PC-9 (cell line): ENCODE data around the gene C6orf163. TPM values are rescaled to one million over a fixed set of nuclear protein-coding genes. Genes with fewer than 3 reads are reported as not detected.

ENCODE experiments used
- BruUV-seq: library from RNA; stranded (reverse); fragments of 400-500 nt; replicated peaks from 2 replicates; lab custom pipeline; 2021; lab: Mats Ljungman, UMichigan
- CTCF ChIA-PET: fragments of 300-600 bp; sonication (Branson Sonifier 250); formaldehyde crosslinking; loops from one replicate; lab custom pipeline; 2022; ENCODE audit warnings: antibody characterized with exemption; lab: Charles Lee
- POLR2A ChIA-PET: fragments of 300-600 bp; sonication (Branson Sonifier 250); formaldehyde crosslinking; loops from one replicate; lab custom pipeline; 2022; ENCODE audit warnings: antibody characterized with exemption; ENCODE audit not compliant: unreplicated experiment; lab: Charles Lee
- DNase-seq, 2 experiments: peaks; one replicate each; pipeline versions ENCODE4 v3.0.0 to v3.0.0-alpha.2; 2015 to 2022; ENCODE audit warnings: mixed read lengths in 1 of 2
- H2AFZ ChIP-seq: fragments of 200-600 bp; sonication (generic); 2 replicates; pipeline ENCODE4 v1.8.1; 2017; ENCODE audit warnings: antibody characterized with exemption
- H3F3A ChIP-seq: fragments of 200-600 bp; sonication (generic); 2 replicates; pipeline ENCODE4 v1.8.1; 2017; ENCODE audit warnings: antibody characterized with exemption, mild to moderate bottlenecking, low read depth; ENCODE audit not compliant: insufficient read depth
- H3K27ac ChIP-seq: fragments of 200-600 bp; sonication (generic); 2 replicates; pipeline ENCODE4 v1.6.1; 2016; ENCODE audit warnings: mixed run types
- H3K27me3 ChIP-seq: fragments of 200-600 bp; sonication (generic); 2 replicates; pipeline ENCODE4 v1.6.1; 2016; ENCODE audit warnings: low read depth, mixed run types; ENCODE audit not compliant: insufficient read depth
- H3K36me3 ChIP-seq: fragments of 200-600 bp; sonication (generic); 2 replicates; pipeline ENCODE4 v1.6.1; 2016; ENCODE audit warnings: low read depth, mixed run types
- H3K4me1 ChIP-seq: fragments of 200-600 bp; sonication (generic); replicated peaks from 2 replicates; pipeline ENCODE4 v1.6.1; 2016; ENCODE audit warnings: mixed run types; ENCODE audit not compliant: insufficient read depth
- H3K4me2 ChIP-seq: fragments of 200-600 bp; sonication (generic); 2 replicates; pipeline ENCODE4 v1.6.1; 2017; ENCODE audit warnings: mixed run types
- H3K4me3 ChIP-seq: fragments of 200-600 bp; sonication (generic); 2 replicates; pipeline ENCODE4 v1.6.1; 2016; ENCODE audit warnings: mixed run types
- H3K79me2 ChIP-seq: fragments of 200-600 bp; sonication (generic); 2 replicates; pipeline ENCODE4 v1.6.1; 2017; ENCODE audit warnings: low read depth, mixed run types
- H3K9me2 ChIP-seq: fragments of 200-600 bp; sonication (generic); 2 replicates; pipeline ENCODE4 v1.8.1; 2017; ENCODE audit warnings: mild to moderate bottlenecking; ENCODE audit not compliant: insufficient read depth
- H3K9me3 ChIP-seq: fragments of 200-600 bp; sonication (generic); 2 replicates; pipeline ENCODE4 v1.8.1; 2016; ENCODE audit warnings: low read depth; ENCODE audit not compliant: insufficient read depth
- H4K20me1 ChIP-seq: fragments of 200-600 bp; sonication (generic); 2 replicates; pipeline ENCODE4 v1.8.1; 2017; ENCODE audit not compliant: insufficient read depth
- CTCF ChIP-seq: fragments of 200-600 bp; sonication (generic); conservative IDR thresholded peaks from 2 replicates; pipeline ENCODE4 v1.6.1; 2017; ENCODE audit warnings: mixed run types, antibody characterized with exemption, mild to moderate bottlenecking, moderate library complexity
- EZH2 ChIP-seq: fragments of 200-600 bp; sonication (generic); IDR thresholded peaks from 2 replicates; pipeline ENCODE4 v1.8.0; 2017; ENCODE audit warnings: antibody characterized with exemption, low read depth
- intact Hi-C: fragments of 100-400 bp; cut with micrococcal nuclease; formaldehyde crosslinking; loops from one replicate; pipeline ENCODE4 v1.10.0; 2022; ENCODE audit not compliant: unreplicated experiment
- total RNA-seq: library from RNA; stranded (reverse); gene quantifications from 2 replicates; pipeline ENCODE4 v1.2.3, GENCODE V29; 2021

The C6orf163 gene
- total RNA-seq, 1 experiment from 2014 or later = 2.0 TPM

GRCh38 chr6:87333033-87333432, 11.6 kb upstream of the C6orf163 start:
- Histone ChIP-seq H3F3A (no peaks in the 10 kb centered on the region), H3K9me3 (no peaks in the 10 kb centered on the region), H3K27me3 (no peaks in the 10 kb centered on the region), H2AFZ (no peak overlapping the region), H3K4me3 (no peak overlapping the region), H4K20me1 (no peaks in the 10 kb centered on the region), H3K27ac (no peak overlapping the region), H3K79me2 (no peaks in the 10 kb centered on the region), H3K4me2 (no peak overlapping the region), H3K9me2 (no peaks in the 10 kb centered on the region), H3K4me1 (no peaks in the 10 kb centered on the region), H3K36me3 (no peaks in the 10 kb centered on the region)
- BruUV-seq = no TSS peak
- DNase-seq = no peak
- TF ChIP-seq EZH2 = no peak
- TF ChIP-seq CTCF = no peak
- CTCF ChIA-PET = no interaction called here
- intact Hi-C loops = no loop called here
- POLR2A ChIA-PET = no interaction called here

- ChIA-PET CTCF (no interaction called here), POLR2A (no interaction called here)
- Histone ChIP-seq H3K36me3 (no peaks in the 10 kb centered on the region), H3K79me2 (no peaks in the 10 kb centered on the region), H2AFZ (no peak overlapping the region), H3K27me3 (no peaks in the 10 kb centered on the region), H3K4me3 (no peak overlapping the region), H3K9me2 (no peaks in the 10 kb centered on the region), H3K27ac (no peak overlapping the region), H3F3A (no peaks in the 10 kb centered on the region), H3K9me3 (no peaks in the 10 kb centered on the region), H3K4me1 (no peaks in the 10 kb centered on the region), H3K4me2 (no peak overlapping the region), H4K20me1 (no peaks in the 10 kb centered on the region)
- intact Hi-C loops = no loop called here
- no peak for DNase-seq
- TF ChIP-seq EZH2 (no peak), CTCF (no peak)
- no TSS peak for BruUV-seq
Observed at GRCh38 chr6:87333591-87334181, 10.9 kb upstream of the C6orf163 start.

- Histone ChIP-seq H3K9me2 (no peaks in the 10 kb centered on the region), H3K36me3 (no peaks in the 10 kb centered on the region), H4K20me1 (no peaks in the 10 kb centered on the region), H3F3A (no peaks in the 10 kb centered on the region), H3K79me2 (no peaks in the 10 kb centered on the region), H3K4me1 (no peaks in the 10 kb centered on the region), H3K4me2 (no peak overlapping the region), H3K27ac (no peak overlapping the region), H3K27me3 (no peaks in the 10 kb centered on the region), H3K9me3 (no peaks in the 10 kb centered on the region), H3K4me3 (no peak overlapping the region), H2AFZ (no peak overlapping the region)
- intact Hi-C loops = no loop called here
- TF ChIP-seq EZH2 = no peak
- TF ChIP-seq CTCF = no peak
- BruUV-seq = no TSS peak
- CTCF ChIA-PET = no interaction called here
- no peak for DNase-seq
- POLR2A ChIA-PET = no interaction called here
Observed at GRCh38 chr6:87334683-87335082, 9.9 kb upstream of the C6orf163 start.
